LHCN-M2 (cell line): ENCODE results near the gene NAXD. TPM values are rescaled to one million over a fixed set of nuclear protein-coding genes. Genes with fewer than 3 reads are reported as not detected.
A peak's percentile ranks its signal among the peaks of the same experiment; 100 is the strongest.
"Not testable (repeated sequence)": the region's sequence is repeated elsewhere in the genome, so short reads cannot be mapped to it uniquely, and the experiment has no call there.

ENCODE experiments used
- DNase-seq: peaks from one replicate; pipeline ENCODE4 v3.0.0-alpha.2; 2012; ENCODE audit warnings: low read depth
- total RNA-seq: library from RNA; depleted of rRNA; stranded (reverse); fragments of >200 nt; gene quantifications from 2 replicates; pipeline ENCODE4 v1.2.3, GENCODE V29; 2014

NAXD gene
- total RNA-seq, 1 experiment from 2014 or later: 25.9 TPM

DNA sequence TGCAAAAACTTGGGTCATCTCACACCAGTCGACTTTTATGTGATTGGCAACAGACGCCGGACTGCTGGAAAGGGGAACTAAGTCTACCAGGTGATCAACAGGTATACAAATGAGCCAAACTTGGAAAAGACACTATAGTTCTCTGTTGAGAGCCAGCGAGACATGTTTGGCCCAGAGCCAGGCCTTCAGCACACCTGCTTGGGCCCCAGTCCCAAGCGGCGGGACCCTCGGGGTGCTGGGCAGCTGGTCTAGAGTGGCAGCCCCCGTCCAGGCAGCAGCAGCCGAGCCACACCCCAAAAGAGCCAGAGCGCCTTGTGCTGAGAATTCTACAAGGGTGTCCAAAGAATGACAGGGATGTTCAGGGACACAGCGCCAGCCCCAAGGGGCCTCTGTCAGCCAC, 28.0 kb downstream of the NAXD start:
- no peak for DNase-seq

DNA sequence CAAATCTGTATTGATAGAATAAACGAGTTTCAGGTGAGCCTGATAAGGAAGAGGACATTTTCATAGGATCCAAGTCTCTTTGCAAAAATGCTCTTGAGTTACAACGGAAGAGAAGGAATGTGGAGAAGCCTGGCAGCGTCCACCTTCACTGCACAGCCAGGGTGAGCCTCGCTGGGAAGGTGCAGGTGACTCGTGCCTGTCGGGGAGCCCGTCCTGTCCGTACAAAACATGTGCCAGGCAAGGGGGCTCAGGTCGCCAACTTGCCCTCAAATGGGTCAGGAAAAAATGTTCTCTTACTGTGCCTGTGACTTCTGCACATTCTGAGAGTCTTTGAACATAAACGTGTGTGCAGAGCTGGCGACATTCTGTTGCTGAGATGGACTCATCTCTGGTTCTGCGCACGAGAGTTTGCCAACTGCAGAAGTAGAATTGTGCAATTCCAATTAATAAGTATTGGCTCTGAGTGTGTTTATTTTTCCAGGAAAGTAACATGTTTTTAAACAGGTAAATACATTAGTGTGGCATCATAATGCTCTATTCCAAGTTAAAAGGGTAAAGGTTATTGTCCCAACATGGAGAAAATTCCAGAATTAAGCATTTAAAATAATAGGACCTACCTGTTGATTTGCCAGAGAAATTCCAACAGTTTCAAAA, 28.6 kb downstream of the NAXD start:
- DNase-seq: no peak

DNA sequence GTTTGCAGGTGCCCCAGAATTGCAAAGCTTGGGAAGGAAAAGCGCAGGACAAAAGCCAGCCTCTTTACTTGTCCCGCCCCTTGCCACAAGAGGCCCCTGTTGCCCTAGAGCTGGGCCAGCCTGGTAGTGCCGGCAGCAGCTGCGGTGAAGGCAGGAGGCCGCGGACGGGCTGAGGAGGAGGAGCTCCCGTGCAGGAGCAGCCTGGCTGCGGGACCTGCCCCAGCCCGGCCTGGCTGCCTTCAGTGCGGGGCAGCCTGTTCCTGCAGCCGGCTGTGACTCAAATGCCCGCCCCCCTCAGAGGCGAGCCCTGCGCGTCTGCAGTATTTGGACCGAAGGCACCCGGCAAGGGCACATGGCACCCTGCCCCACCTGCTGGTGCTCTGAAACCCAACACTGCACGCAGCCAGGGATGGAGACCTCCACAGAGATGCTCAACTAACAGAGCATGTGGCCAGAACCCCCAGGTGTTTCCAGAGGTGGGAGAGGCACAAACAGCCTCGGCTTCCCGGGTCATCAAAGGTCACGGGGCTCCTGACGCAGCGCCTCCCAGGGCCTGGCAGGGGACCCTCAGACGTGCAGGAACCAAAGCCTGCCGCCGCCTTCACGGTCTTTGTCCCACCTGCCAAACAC, 29.7 kb downstream of the NAXD start:
- peak; percentile 79 for DNase-seq

DNA sequence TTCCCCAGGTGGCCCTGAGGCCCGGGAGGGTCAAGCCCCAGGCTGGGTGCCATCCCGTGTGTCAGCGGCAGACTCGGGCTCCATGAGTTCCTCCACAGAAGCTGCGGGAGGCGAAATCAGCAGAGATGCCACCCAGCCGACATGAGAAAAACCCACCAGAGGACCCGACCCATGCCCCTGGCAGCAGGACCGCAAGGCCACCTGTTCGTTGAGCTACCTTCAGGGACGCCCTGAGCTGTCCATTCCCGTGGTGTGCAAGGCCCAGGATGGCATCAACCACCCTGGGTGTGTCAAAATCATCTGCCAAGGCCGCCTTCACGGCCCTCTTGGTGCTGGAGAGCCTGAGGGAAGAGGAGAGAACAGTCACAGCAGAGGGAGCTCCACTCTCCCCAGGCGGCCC, 30.4 kb downstream of the NAXD start:
- DNase-seq: no peak

DNA sequence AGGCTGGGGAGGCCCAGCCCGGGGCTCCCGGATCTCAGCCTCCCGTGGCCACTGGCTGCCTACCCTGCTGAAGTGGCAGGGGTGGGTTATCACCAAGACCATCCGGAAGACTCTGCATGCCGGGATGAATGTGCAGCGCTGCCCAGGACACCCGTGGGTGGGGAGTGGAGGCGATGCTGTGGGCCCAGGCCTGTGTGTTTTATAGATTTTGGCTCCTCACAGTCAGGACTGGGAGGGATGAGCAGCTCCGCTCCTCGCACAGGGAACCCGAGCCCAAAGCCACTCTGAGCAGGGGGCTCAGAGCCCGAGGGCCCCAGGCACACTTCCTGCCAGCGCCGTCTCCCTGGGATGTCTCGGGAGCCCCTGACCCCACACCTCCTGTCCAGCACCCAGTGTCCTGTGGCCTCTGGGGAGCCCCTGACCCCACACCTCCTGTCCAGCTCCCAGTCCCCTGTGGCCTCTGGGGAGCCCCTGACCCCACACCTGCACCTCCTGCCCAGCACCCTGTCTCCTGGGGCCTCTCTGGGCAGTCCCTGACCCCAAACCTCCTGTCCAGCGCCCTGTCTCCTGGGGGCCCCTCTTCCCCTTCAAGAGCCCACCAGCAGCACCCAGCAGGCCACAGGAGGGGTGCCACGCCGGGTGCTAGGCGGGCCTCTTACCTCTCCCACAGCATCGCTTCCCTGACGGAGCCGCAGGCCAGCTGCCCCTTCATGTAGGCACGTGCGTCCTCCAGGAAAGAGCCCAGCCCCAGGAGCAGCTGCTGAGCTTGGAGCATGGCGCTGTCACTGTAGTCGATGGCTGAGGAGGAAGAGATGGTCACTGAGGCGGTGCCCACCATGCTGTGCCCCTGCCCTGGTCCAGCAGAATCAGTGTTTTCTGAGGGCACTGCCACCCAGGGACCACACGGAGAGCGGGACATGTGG, 31.4 kb downstream of the NAXD start:
- no peak for DNase-seq

DNA sequence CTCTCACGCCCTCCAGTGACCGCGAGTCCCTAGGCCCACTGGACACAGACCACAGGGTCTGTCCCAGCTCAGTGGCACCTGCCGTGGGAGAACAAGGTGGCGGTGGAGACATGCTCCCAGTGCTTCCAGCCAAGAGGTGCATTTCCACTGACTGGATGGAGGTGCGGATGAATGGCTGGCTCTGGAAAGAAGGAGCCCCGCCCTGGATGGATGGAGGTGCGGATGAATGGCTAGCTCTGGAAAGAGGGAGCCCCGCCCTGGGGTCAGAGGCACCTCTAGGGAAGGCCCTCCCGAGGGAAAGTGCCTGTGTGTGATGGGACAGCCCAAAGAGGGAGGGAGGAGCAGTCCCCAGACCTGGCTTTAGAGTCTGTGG, 32.0 kb downstream of the NAXD start:
- DNase-seq: no peak

DNA sequence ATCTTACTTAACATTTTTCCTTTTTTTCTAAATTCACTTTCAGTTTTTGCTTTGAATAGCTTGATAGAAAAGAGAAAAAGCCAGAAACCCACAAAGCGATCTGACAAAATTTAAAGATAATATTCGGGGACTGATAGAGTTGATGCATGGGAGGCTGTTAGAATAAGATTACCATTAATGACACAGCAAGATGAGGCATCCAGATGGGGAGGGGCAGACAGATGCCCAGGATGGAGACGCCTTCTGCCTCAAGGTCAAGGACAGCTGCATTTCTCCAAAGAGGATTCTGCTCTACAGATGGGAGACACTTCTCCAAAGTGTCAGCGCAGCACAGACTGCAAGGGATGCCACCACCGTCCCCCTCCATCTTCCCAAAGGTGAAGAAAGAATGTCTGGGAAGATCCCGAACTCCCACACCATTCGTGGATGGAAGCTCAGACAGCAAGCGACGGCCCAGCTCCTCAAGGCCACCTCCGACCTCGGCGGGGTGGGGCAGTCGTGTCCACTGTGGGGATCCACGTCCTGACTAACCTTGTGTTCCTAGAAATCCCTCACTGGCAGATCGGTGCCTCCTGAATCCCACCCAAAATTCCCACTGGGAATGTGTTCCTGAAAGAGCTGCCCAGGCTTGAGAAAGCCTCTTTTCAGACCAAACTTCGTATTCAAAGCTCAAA, 32.9 kb downstream of the NAXD start:
- peak; percentile 23 for DNase-seq

DNA sequence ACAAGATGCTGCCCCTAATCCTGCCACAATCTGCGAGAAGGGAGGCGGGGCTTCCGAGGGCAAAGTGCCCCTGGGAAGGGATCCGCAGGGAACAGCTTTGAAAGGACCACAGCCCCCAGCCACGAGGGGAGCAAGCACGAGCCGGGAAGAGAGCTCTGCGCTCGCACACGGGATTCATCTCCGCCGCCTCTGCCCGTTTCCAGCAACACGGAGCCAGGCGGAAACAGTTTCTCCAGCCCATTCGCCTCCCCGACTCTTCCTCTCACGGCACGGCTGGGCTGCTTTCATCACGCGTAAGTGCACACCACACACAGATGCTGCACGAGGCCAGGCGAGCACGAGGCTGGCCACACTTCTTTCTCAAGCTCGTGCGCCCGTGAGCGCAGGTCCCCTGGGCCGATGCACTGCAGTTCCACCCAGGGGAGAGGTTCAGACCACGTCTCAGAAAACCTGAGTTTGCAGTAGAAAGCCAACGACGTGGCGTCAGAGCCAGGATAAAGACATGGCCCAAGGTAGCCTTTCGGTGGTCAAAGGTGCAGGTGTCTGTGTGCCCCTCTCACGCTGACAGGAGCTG, 33.6 kb downstream of the NAXD start:
- DNase-seq: no peak

DNA sequence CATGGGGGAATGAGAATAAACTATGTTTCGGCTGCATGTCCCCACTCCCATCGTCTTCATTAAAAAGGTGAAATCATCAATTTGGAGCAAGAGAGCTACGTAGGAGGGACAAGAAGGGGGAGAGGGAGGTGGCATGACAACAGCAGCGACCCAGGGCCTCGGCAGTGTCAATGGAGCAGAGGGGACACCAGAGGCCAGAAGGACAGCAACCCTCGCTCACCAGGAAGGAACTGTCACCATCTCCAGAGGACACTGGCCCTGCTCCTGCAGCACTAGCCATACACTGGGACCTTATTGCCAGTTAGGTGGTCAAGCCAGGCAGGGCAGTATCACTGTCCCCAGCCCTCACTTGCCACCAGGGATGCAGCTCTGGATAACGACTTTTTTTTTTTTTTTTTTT, 34.2 kb downstream of the NAXD start:
- DNase-seq: no peak

DNA sequence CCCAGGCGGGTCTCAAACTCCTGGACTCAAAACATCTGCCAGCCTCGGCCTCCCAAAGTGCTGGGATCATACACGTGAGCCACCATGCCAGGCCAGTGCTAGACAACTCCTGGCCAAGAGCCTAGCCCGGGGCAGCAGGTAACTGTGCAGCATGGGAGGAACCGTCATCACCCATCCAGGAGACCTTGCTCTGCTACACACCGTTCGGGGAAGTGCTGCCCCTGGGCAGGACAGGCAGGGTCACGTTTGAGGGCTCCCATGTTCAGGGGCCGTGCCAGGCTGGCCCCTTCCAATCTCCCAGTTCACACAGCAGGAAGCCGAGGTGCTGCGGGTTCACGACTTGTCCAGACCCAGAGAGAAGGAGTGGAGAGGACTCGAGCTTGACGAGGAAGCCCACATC, 35.1 kb downstream of the NAXD start:
- no peak for DNase-seq

DNA sequence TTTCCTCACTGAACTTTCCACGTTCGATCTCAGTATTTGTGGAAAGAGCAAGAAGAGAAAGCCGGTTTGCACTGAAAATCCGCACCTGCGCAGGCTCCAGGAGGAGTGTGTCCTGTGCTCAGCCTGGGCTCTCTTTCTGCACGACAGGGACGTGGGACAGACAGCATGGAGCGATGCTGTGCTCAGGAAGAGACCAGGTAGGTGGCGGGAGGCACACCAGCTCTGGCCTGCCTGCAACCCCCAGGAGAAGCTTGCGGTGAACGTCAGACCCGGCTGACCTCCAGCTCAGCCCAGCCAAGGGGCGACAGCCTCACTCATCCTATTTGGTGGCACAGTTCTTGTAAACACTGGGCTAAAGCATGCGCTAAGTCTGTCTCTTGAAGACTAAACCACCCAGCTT, 35.9 kb downstream of the NAXD start:
- no peak for DNase-seq

DNA sequence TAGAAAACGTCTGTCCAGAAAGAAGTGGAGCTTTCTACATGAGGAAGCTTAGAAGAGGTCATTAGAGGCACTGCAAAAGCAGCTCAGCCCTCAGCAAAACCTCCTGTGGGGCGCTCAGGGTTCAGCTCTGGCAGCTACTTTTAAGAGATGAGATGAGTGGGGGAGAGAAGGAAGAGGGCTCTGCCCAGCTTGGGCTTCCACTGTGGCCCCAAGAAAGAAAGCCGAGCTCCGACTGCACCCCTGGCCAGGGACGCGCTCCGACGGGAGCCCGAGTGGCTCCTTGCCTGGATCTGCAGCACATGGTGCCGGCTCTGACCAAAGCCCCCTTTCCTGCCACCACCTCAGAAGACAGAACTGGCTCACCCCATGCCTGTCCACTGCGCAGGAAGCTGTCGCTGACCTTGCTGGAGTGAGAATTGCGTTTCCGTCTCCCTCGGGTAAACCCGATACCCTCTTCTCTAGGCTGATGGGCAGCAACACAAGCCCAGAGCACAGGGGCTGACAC, 36.4 kb downstream of the NAXD start:
- no peak for DNase-seq

DNA sequence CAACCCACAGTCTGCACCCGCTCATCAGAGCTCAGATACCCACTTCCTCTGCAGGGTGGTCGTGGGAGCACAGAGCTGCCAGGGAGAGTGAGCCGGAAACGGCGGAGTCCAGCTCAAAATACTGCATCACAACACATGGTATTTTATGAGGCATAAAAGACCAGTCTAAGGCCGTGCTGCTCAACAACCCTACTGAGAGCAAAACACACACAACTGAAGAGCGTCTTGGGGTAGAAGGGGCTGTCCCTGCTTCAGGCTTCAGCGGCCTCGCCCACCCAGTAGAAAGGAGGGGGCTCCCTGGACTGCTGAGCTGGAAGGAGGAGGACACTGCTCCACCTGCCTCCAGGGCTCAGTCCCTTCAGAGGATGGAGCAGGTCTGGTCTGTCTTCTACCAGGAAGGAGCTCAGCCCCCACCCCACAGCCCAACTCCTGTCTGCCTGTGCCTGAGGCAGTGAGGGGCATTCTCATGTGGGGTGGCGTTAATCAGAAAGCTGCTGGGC, 36.9 kb downstream of the NAXD start:
- DNase-seq: no peak

DNA sequence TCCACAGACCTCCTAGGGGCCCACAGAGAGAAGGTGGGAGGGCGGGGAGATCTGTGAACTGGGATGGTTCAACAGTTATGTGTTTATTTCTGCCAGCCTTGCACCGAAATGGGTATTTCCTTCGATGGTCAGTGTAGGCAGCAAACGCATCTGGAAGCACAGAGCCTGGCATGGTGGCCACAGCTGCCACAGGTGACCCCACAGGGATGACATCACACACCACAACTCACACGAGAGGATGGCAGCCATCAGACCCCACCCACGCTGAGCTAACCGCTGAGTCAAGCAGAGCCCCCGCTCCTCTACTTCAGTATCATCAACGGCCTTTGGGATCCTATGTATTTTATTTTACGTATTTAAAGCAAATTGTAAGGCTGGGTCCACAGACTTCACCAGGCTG, 37.4 kb downstream of the NAXD start:
- DNase-seq: no peak

DNA sequence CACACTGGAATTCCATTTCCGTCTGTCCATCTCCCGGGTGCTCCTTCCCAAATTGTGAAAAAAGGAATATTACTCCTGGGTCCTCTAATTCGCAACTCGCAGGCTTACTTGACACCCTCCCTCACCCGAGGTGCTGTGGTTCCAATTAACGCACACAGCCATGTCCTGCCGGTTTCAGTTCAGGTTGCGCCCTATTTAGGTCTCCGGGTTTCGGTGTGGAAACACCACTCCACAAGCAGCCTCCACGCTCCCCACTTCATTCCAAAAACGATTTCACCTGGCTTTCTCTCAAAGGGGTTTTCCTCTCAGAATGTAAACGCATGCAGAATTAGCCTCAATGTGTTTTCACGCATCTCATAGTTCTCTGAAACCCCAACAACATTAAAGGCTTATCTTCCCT, 37.9 kb downstream of the NAXD start:
- DNase-seq: no peak

DNA sequence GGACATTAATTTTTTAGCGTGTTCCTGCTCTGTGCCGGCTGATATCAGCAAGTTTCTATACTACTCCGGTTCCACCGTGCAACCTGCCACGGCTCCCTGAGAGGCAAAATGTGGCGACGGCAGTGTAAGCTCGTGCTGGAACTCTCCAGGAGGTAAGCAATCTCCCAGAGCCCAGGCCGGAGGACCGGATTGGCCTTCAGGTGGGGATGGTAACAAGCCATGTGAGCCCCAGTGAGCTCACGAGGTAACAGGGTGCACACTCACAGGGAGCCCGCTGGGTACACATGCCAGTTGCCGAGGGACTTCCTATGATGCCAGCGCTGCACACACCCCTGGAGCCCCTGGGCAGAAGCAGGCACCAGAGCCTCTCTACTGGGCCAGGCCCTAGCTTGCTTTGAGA, 38.5 kb downstream of the NAXD start:
- no peak for DNase-seq

DNA sequence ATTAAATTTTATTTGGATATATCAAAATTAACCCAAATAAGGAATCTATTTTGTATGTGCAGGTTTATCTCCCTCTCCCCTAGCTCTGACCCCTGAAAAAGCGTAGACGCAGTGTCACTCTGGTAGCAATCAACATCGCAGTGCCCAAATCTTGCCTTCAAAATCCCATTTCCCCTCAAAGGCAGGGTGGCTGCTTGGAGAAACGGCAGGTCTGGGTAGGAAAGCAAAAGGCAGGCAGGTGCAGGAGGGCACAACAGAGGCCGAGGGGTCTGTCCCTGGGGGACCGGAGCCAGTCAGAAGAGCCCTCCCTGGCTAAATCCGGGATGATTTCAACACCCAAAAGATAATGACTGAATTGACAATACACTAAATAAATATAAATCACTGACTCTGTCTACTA, 41.9 kb downstream of the NAXD start:
- DNase-seq: no peak

DNA sequence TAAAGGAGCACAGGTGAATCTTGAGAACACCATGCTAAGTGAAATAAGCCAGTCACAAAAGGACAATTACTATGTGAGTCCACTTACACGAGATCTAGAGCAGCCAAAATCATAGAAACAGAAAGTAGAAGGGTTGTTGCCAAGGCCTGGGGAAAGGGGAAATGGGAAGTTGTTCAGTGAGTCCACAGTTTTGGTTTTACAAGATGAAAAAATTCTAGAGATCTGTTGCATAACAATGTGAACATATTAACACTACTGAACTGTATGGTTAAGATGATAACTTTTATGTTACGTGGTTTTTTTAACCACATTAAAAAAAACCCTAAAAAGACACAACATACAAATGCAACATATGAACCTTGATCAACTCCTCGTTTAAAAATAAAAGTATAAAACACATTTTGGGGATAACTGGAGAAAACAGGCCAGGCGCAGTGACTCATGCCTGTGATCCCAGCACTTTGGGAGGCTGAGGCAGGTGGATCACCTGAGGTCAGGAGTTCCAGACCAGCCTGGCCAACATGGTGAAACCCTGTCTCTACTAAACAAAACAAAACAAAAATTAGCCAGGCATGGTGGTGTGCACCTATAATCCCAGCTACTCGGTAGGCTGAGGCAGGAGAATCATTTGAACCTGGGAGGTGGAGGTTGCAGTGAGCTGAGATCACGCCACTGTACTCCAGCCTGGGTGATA, 43.0 kb downstream of the NAXD start:
- DNase-seq: not testable (repeated sequence)

DNA sequence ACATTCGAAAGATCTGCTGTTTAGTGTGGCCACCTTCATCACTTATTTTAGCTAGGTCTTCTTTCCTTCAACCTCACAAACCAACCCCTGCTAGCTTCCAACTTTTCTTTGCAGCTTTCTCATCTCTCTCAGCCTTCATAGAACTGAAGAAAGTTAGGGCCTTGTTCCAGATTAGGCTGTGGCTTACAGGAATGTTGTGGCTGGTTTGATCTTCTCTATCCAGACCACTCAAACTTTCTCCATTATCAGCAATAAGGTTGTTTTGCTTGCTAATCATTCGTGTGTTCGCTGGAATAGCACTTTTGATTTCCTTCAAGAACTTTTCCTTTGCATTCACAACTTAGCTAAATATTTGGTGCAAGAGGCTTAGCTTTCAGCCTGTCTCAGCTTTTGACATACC, 45.9 kb downstream of the NAXD start:
- no peak for DNase-seq

DNA sequence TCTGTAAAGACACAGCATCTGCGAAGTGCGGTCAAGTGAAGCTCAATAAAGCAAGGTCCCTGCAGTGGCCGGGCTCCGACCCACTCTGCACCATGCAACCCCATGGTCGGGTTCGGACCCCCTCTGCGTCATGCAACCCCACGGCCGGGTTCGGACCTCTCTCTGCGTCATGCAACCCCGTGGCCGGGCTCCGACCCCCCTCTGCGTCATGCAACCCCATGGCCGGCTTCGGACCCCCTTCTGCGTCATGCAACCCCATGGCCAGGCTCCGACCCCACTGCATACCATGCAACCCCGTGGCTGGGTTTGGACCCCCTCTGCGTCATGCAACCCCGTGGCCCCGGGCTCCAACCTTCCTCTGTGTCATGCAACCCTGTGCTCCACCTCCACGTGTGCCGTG, 46.7 kb downstream of the NAXD start:
- no peak for DNase-seq
